Ecto neural progenitor cell (in vitro differentiated cells): ENCODE measurements around the gene IFIT1B.
"Not testable (repeated sequence)": the region's sequence is repeated elsewhere in the genome, so short reads cannot be mapped to it uniquely, and the experiment has no call there.

Source experiments
- DNase-seq: peaks from one replicate; pipeline ENCODE4 v3.0.0-alpha.2; 2018; ENCODE audit warnings: low spot score

IFIT1B gene

GRCh38 chr10:89348481-89348880 lies 29.4 kb upstream of the IFIT1B start:
- DNase-seq: no peak

- no peak for DNase-seq
Observed at GRCh38 chr10:89348975-89349374, 28.9 kb upstream of the IFIT1B start.

- not testable (repeated sequence) for DNase-seq
Observed at GRCh38 chr10:89350631-89351315, 27.1 kb upstream of the IFIT1B start.

GRCh38 chr10:89351412-89351779 lies 26.5 kb upstream of the IFIT1B start:
- DNase-seq: no peak

GRCh38 chr10:89351780-89352597 lies 25.9 kb upstream of the IFIT1B start:
- DNase-seq: no peak

- no peak for DNase-seq
Observed at GRCh38 chr10:89352802-89353201, 25.1 kb upstream of the IFIT1B start.

GRCh38 chr10:89355394-89355931 lies 22.4 kb upstream of the IFIT1B start:
- no peak for DNase-seq

GRCh38 chr10:89357096-89357495 lies 20.8 kb upstream of the IFIT1B start:
- DNase-seq: no peak

- no peak for DNase-seq
Observed at GRCh38 chr10:89357975-89358374, 19.9 kb upstream of the IFIT1B start.

GRCh38 chr10:89360157-89360556 lies 17.7 kb upstream of the IFIT1B start:
- no peak for DNase-seq

- no peak for DNase-seq
Observed at GRCh38 chr10:89362929-89363328, 14.9 kb upstream of the IFIT1B start.

- DNase-seq: no peak
Observed at GRCh38 chr10:89363729-89364442, 14.0 kb upstream of the IFIT1B start.

GRCh38 chr10:89364531-89364930 lies 13.3 kb upstream of the IFIT1B start:
- no peak for DNase-seq

GRCh38 chr10:89367529-89367928 lies 10.3 kb upstream of the IFIT1B start:
- DNase-seq: no peak

GRCh38 chr10:89368129-89368528 lies 9.7 kb upstream of the IFIT1B start:
- no peak for DNase-seq

GRCh38 chr10:89369156-89370105 lies 8.4 kb upstream of the IFIT1B start:
- DNase-seq: no peak

GRCh38 chr10:89371079-89371478 lies 6.8 kb upstream of the IFIT1B start:
- DNase-seq: no peak

GRCh38 chr10:89371987-89372386 lies 5.9 kb upstream of the IFIT1B start:
- no peak for DNase-seq

- DNase-seq: no peak
Observed at GRCh38 chr10:89373916-89374711, 3.7 kb upstream of the IFIT1B start.

GRCh38 chr10:89374713-89375141 lies 3.1 kb upstream of the IFIT1B start:
- no peak for DNase-seq

GRCh38 chr10:89379103-89379502 lies 1.2 kb downstream of the IFIT1B start:
- no peak for DNase-seq
